ENCODE results near the gene WFIKKN2. TPM values are rescaled to one million over a fixed set of nuclear protein-coding genes. Genes with fewer than 3 reads are reported as not detected.
A peak's percentile ranks its signal among the peaks of the same experiment; 100 is the strongest.

WFIKKN2 gene
- total RNA-seq, 1 experiment from 2014 or later, result 0.05 TPM

GRCh38 chr17:50832267-50832863 lies 3.0 kb upstream of the WFIKKN2 start (continued):
- TF ChIP-seq RAD21 (IDR thresholded peaks at IDR 0.05; ENCODE audit: low read depth) (no peak), FOSL1 (IDR thresholded peaks at IDR 0.05; ENCODE audit: low read depth) (no peak), ZNF274 (IDR thresholded peaks at IDR 0.05; ENCODE audit: low read depth, low read length) (no peak), ZFX (IDR thresholded peaks at IDR 0.05) (no peak), ATF3 (IDR thresholded peaks at IDR 0.05) (no peak), SIN3A (IDR thresholded peaks at IDR 0.05; ENCODE audit: low read depth) (no peak), POLR2A (IDR thresholded peaks at IDR 0.05; ENCODE audit: borderline replicate concordance, extremely low read depth, insufficient read depth, insufficient read length) (no peak), JUND (IDR thresholded peaks at IDR 0.05) (no peak), EGR1 (IDR thresholded peaks at IDR 0.05; ENCODE audit: low read depth) (no peak), SP1 (IDR thresholded peaks at IDR 0.05; ENCODE audit: low read depth) (no peak)

- CTCF ChIA-PET, result no interaction called here
- Histone ChIP-seq H2AFZ (ENCODE audit: low read depth, low read length, poor library complexity, severe bottlenecking) (no peak overlapping the region), H3K27ac (ENCODE audit: low read depth, low read length) (no peak overlapping the region; the same call in 1 of the 2 replicates), H3K9me3 (ENCODE audit: control insufficient read depth in 1 of 2, insufficient read depth in 1 of 2, low read depth in 1 of 2, low read length in 2 of 2) (no peaks in the 10 kb centered on the region), H3K4me1 (ENCODE audit: control insufficient read depth in 1 of 2, insufficient read depth in 2 of 2, low read length in 2 of 2) (no peaks in the 10 kb centered on the region), H3K79me2 (ENCODE audit: insufficient read depth, low read length) (no peaks in the 10 kb centered on the region), H3K4me3 (replicated peaks in 1 of 2; ENCODE audit: low read depth in 1 of 2, low read length in 2 of 2) (no peak overlapping the region), H3K9me2 (ENCODE audit: insufficient read depth) (no peaks in the 10 kb centered on the region), H3K9ac (ENCODE audit: low read length) (no peak overlapping the region), H3K4me2 (ENCODE audit: low read length) (no peak overlapping the region), H4K20me1 (ENCODE audit: insufficient read depth) (no peaks in the 10 kb centered on the region), H3K36me3 (ENCODE audit: control insufficient read depth in 1 of 2, insufficient read depth in 2 of 2, low read length in 2 of 2) (no peaks in the 10 kb centered on the region), H3K27me3 (ENCODE audit: insufficient read depth, low read length) (no peaks in the 10 kb centered on the region)
- POLR2A ChIA-PET, result no interaction called here
- ATAC-seq (0 out of 2 replicates have a peak, but pooled peaks have one; percentile 19), DNase-seq (ENCODE audit: low read depth, low spot score) (no peak)
- TF ChIP-seq POLR2AphosphoS5 (IDR thresholded peaks at IDR 0.05; ENCODE audit: low read depth, low read length), result no peak
- no peak for TF ChIP-seq EZH2 (IDR thresholded peaks at IDR 0.05)
- no peak for TF ChIP-seq EGR1 (IDR thresholded peaks at IDR 0.05; ENCODE audit: low read depth)
- TF ChIP-seq YY1 (IDR thresholded peaks at IDR 0.05; ENCODE audit: extremely low read depth, insufficient replicate concordance, low read depth, low read length), result no peak
- TF ChIP-seq JUND (IDR thresholded peaks at IDR 0.05), result no peak
- TF ChIP-seq RAD21 (IDR thresholded peaks at IDR 0.05; ENCODE audit: low read depth), result no peak
- no peak for TF ChIP-seq EZH2phosphoT487 (IDR thresholded peaks at IDR 0.05; ENCODE audit: borderline replicate concordance)
- TF ChIP-seq ELF1 (IDR thresholded peaks at IDR 0.05; ENCODE audit: borderline replicate concordance, low read depth), result no peak
- TF ChIP-seq ATF3 (IDR thresholded peaks at IDR 0.05), result no peak
- TF ChIP-seq SRF (IDR thresholded peaks at IDR 0.05; ENCODE audit: low read depth), result no peak
- no peak for TF ChIP-seq CTCF (IDR thresholded peaks at IDR 0.05 in 2 of 3, conservative IDR thresholded peaks at IDR 0.05 in 1 of 3; ENCODE audit: borderline replicate concordance in 1 of 3, insufficient read depth in 1 of 3, low read depth in 2 of 3, low read length in 2 of 3)
- TF ChIP-seq TCF7L2 (IDR thresholded peaks at IDR 0.05; ENCODE audit: borderline replicate concordance, extremely low read depth, insufficient read depth, insufficient read length), result no peak
- no peak for TF ChIP-seq ZNF274 (IDR thresholded peaks at IDR 0.05; ENCODE audit: low read depth, low read length)
- TF ChIP-seq SIN3A (IDR thresholded peaks at IDR 0.05; ENCODE audit: low read depth), result no peak
- no peak for TF ChIP-seq ZBTB33 (IDR thresholded peaks at IDR 0.05; ENCODE audit: extremely low read depth, insufficient replicate concordance, low read length)
- no peak for TF ChIP-seq SP1 (IDR thresholded peaks at IDR 0.05; ENCODE audit: low read depth)
- no peak for TF ChIP-seq CEBPB (IDR thresholded peaks at IDR 0.05; ENCODE audit: low read depth)
- no peak for TF ChIP-seq FOSL1 (IDR thresholded peaks at IDR 0.05; ENCODE audit: low read depth)
- no peak for TF ChIP-seq POLR2A (IDR thresholded peaks at IDR 0.05; ENCODE audit: borderline replicate concordance, extremely low read depth, insufficient read depth, insufficient read length)
- intact Hi-C loops (cut with micrococcal nuclease), result no loop called here
- BruUV-seq (replicated peaks), result no TSS peak
- RAD21 ChIA-PET (ENCODE audit: low non-redundant PET in 1 of 2, low total read pairs in 2 of 2, uncharacterized antibody in 2 of 2, unreplicated experiment in 2 of 2), result no interaction called here
Measured at GRCh38 chr17:50832864-50833381, 2.5 kb upstream of the WFIKKN2 start.
